GM18868 (cell line): ENCODE data around the gene SNW1.

Experiments used
- ATAC-seq: cut with Tn5 transposase; IDR thresholded peaks from one replicate; pipeline ENCODE4 v1.9.1; 2021; ENCODE audit warnings: mild to moderate bottlenecking, moderate library complexity; ENCODE audit not compliant: unreplicated experiment

The SNW1 gene

DNA sequence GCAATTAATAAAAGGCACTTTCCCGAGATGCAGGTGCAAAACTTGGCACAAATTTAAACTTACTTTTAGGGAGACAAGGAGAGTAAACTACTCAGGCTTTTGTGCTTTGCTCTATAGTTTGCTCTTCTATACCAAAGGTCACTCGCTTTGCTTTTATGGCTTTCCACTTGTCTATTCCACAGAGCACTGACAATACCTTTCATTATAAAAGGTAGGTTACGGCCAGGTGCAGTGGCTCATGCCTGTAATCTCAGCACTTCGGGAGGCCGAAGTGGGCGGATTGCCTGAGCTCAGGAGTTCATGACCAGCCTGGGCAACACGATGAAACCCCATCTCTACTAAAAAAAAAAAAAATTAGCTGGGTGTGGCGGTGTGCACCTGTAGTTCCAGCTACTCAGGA is 86.0 kb downstream of the SNW1 start:
- ATAC-seq: no peak

DNA sequence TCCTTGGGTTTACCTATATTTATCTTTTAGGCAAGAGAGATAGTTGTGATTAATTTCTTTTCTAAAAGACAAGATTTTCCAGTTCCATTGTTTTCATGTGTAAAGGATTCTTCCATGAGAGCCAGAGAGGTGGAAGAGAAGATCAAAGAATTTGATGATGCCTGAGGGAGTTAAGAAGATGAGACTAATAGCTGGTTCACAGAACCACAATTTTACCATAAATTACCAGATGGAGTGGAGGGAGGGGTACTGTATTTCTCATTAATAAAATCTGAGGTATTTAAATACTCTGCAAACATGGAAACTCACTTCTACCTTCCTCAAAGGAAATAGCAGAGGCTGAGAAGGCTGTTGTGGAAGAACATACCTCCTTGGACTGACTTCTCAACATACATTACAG is 87.8 kb downstream of the SNW1 start:
- ATAC-seq: no peak
